Endothelial cell of umbilical vein (primary cell): ENCODE data around the gene NXPH1. TPM values are rescaled to one million over a fixed set of nuclear protein-coding genes. Genes with fewer than 3 reads are reported as not detected.

Experiments used
- BruUV-seq: library from RNA; stranded (reverse); fragments of 400-500 nt; replicated peaks from 2 replicates; lab custom pipeline; 2021; lab: Mats Ljungman, UMichigan
- CTCF ChIA-PET: fragments of 300-600, 350-600 bp; sonication (Branson Sonifier 250); formaldehyde crosslinking; loops from one replicate; lab custom pipeline; 2021; ENCODE audit warnings: antibody characterized with exemption, inconsistent platforms; lab: Charles Lee
- POLR2A ChIA-PET: fragments of 300-600, 350-600 bp; sonication (Branson Sonifier 250); formaldehyde crosslinking; loops from one replicate; lab custom pipeline; 2021; ENCODE audit warnings: antibody characterized with exemption, inconsistent platforms; lab: Charles Lee
- DNase-seq: peaks from one replicate; pipeline ENCODE4 v3.0.0-alpha.2; 2011; ENCODE audit warnings: low read depth, low spot score
- FAIRE-seq: peaks from 2 replicates; lab custom pipeline; 2011; peaks lifted over from hg19 to GRCh38; lab: Jason Lieb, UNC
- H2AFZ ChIP-seq: 2 replicates; pipeline ENCODE4 v1.6.0; 2012; ENCODE audit warnings: low read depth, low read length, control low read depth, inconsistent platforms
- H3K27ac ChIP-seq: 2 replicates; pipeline ENCODE4 v1.5.1; 2011; ENCODE audit warnings: low read depth, mild to moderate bottlenecking, control low read depth, low read length, moderate library complexity; ENCODE audit not compliant: insufficient read depth
- H3K27me3 ChIP-seq, 2 experiments: 2 replicates each; pipeline versions ENCODE4 v1.6.0 to v1.6.1; 2011; ENCODE audit warnings: low read length in 2 of 2, mixed read lengths in 1 of 2; ENCODE audit not compliant: control insufficient read depth in 2 of 2, insufficient read depth in 2 of 2
- H3K36me3 ChIP-seq, 2 experiments: 2 replicates in 1 of 2; 3 replicates in 1 of 2; pipeline ENCODE4 v1.5.1; 2011; ENCODE audit warnings: low read length in 2 of 2, mild to moderate bottlenecking in 1 of 2, moderate library complexity in 1 of 2; ENCODE audit not compliant: control insufficient read depth in 2 of 2, insufficient read depth in 2 of 2; ENCODE audit errors: extremely low read depth in 1 of 2
- H3K4me1 ChIP-seq: 3 replicates; pipeline ENCODE4 v1.5.1; 2011; ENCODE audit warnings: mild to moderate bottlenecking, low read length; ENCODE audit not compliant: control insufficient read depth, insufficient read depth; ENCODE audit errors: extremely low read depth
- H3K4me2 ChIP-seq: 2 replicates; pipeline ENCODE4 v1.6.1; 2011; ENCODE audit warnings: low read length, control low read depth, mixed read lengths; ENCODE audit not compliant: insufficient read depth
- H3K4me3 ChIP-seq, 3 experiments: fragments of 200-600 bp in 1 of 3; sonication (generic), shearing (Covaris generic) in 1 of 3; replicated peaks in 1 of 3; 2 replicates each; pipeline ENCODE4 v1.5.1; 2011 to 2016; ENCODE audit warnings: control low read depth in 3 of 3, low read length in 3 of 3, mild to moderate bottlenecking in 2 of 3, inconsistent platforms in 1 of 3, low read depth in 1 of 3, moderate library complexity in 1 of 3; ENCODE audit not compliant: insufficient read depth in 1 of 3
- H3K79me2 ChIP-seq: 2 replicates; pipeline ENCODE4 v1.6.0; 2012; ENCODE audit warnings: low read length, inconsistent platforms; ENCODE audit not compliant: control insufficient read depth, insufficient read depth
- H3K9ac ChIP-seq: replicated peaks from 2 replicates; pipeline ENCODE3; 2011; ENCODE audit warnings: low read length, control low read depth; ENCODE audit not compliant: insufficient read depth; ENCODE audit errors: extremely low read depth
- H3K9me1 ChIP-seq: replicated peaks from 3 replicates; pipeline ENCODE4 v1.6.0; 2011; ENCODE audit warnings: mild to moderate bottlenecking, low read length; ENCODE audit not compliant: control insufficient read depth, insufficient read depth; ENCODE audit errors: extremely low read depth
- H3K9me3 ChIP-seq: replicated peaks from 2 replicates; pipeline ENCODE4 v1.5.1; 2012; ENCODE audit warnings: low read length, inconsistent platforms; ENCODE audit not compliant: control insufficient read depth, insufficient read depth
- H4K20me1 ChIP-seq: replicated peaks from 2 replicates; pipeline ENCODE3; 2011; ENCODE audit warnings: mild to moderate bottlenecking, low read length; ENCODE audit not compliant: control insufficient read depth, insufficient read depth; ENCODE audit errors: extremely low read depth
- CTCF ChIP-seq, 2 donors: IDR thresholded peaks; 1 replicate in 1 of 2; 2 replicates in 1 of 2; pipeline ENCODE4 v1.5.1; 2011; ENCODE audit warnings: low read length in 2 of 2, mild to moderate bottlenecking in 2 of 2, moderate library complexity in 2 of 2, control low read depth in 1 of 2, inconsistent platforms in 1 of 2, low read depth in 1 of 2; ENCODE audit not compliant: insufficient read depth in 1 of 2; ENCODE audit errors: extremely low read depth in 1 of 2
- FOS ChIP-seq: IDR thresholded peaks from 2 replicates; pipeline ENCODE4 v1.6.1; 2011; ENCODE audit warnings: mild to moderate bottlenecking, low read length, moderate library complexity, borderline replicate concordance; ENCODE audit not compliant: insufficient read depth
- JUN ChIP-seq: IDR thresholded peaks from 2 replicates; pipeline ENCODE4 v1.6.1; 2011; ENCODE audit warnings: borderline replicate concordance, low read depth; ENCODE audit not compliant: insufficient read length, insufficient read depth
- MYC ChIP-seq: IDR thresholded peaks from one replicate; pipeline ENCODE4 v1.6.1; 2011; ENCODE audit warnings: mild to moderate bottlenecking, low read depth, low read length
- dilution Hi-C: fragments of 300-500 bp; cut with MboI; formaldehyde crosslinking; loops from one replicate; pipeline ENCODE4 v1.15.0; 2019; ENCODE audit warnings: low sequenced_read_pairs; ENCODE audit not compliant: extremely low pct_ligation_motif_present
- intact Hi-C: fragments of 100-400 bp; cut with micrococcal nuclease; formaldehyde crosslinking; loops from one replicate; pipeline ENCODE4 v1.10.0; 2022
- polyA plus RNA-seq, 4 experiments: library from polyadenylated mRNA; depleted of rRNA in 3 of 4; stranded (reverse) in 3 of 4; unstranded in 1 of 4; fragments of >200 nt; gene quantifications; 2 replicates each; pipeline versions ENCODE4 v1.2.1 to v1.2.3, GENCODE V29; 2011 to 2012; ENCODE audit warnings: missing spikeins in 1 of 4
- total RNA-seq: library from RNA; stranded (reverse); gene quantifications from 2 replicates; pipeline ENCODE4 v1.2.3, GENCODE V29; 2021

Gene NXPH1
- total and polyA plus RNA-seq, 2 donors (not counting 3 experiments of a cell fraction or from before 2014, with no cell fraction given) = not detected

DNA sequence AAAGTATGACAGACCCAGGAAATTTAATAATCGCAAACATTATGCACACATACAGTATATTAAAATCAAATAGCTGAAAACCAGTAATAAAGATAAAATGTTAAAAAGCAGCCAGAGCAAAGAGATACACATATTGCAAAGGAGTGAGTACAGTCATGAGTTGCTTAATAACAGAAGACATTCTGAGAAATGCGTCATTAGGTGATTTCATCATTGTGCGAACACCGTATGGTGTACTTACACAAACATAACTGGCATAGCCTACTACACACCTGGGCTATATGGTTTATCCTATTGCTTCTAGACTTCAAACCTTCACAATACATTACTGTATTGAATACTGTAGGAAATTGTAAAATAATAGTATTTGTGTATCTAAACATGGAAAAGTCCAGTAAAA, 367.6 kb downstream of the NXPH1 start:
- H3K4me1 ChIP-seq = no peaks in the 10 kb centered on the region
- BruUV-seq = no TSS peak
- TF ChIP-seq JUN = no peak
- TF ChIP-seq CTCF (IDR thresholded peaks at IDR 0.05; ENCODE audit: extremely low read depth in 1 of 2, insufficient read depth in 1 of 2, low read depth in 1 of 2, low read length in 2 of 2) = no peak
- no peak for TF ChIP-seq MYC
- TF ChIP-seq FOS = no peak
- intact Hi-C loops (no loop called here), dilution Hi-C loops (no loop called here)
- H3K27ac ChIP-seq = no peak overlapping the region
- H4K20me1 ChIP-seq = no peaks in the 10 kb centered on the region
- H3K27me3 ChIP-seq = no peaks in the 10 kb centered on the region
- DNase-seq (no peak), FAIRE-seq (no peak)
- H3K9ac ChIP-seq = no peak overlapping the region
- CTCF ChIA-PET = no interaction called here
- H3K9me1 ChIP-seq = no peaks in the 10 kb centered on the region
- no peaks in the 10 kb centered on the region for H3K79me2 ChIP-seq
- H3K4me3 ChIP-seq = no peak overlapping the region
- POLR2A ChIA-PET = no interaction called here
- H3K36me3 ChIP-seq = no peaks in the 10 kb centered on the region
- H3K9me3 ChIP-seq = peaks cover 1% of the 10 kb centered on the region
- H3K4me2 ChIP-seq = no peak overlapping the region
- H2AFZ ChIP-seq = no peak overlapping the region

Other genes with a start within 250 kb of the NXPH1 start
- 39.7 and 47.1 TPM in 2 replicates for gene ICA1, start 171.4 kb upstream of the NXPH1 start, total RNA-seq
- 13.9 and 19.0 TPM in 2 replicates for gene ICA1, start 171.4 kb upstream of the NXPH1 start, polyA plus RNA-seq